HG02973 (cell line): ENCODE data around the gene CEP131.

Source experiments
- ATAC-seq: cut with Tn5 transposase; IDR thresholded peaks from one replicate; pipeline ENCODE4 v1.9.1; 2021; ENCODE audit warnings: moderate library complexity; ENCODE audit not compliant: unreplicated experiment

Gene CEP131

GRCh38 chr17:81203136-81203535, 19.6 kb downstream of the CEP131 start:
- ATAC-seq: no peak

- no peak for ATAC-seq
Measured at GRCh38 chr17:81202318-81202717, 20.4 kb downstream of the CEP131 start.

GRCh38 chr17:81200695-81201580, 21.8 kb downstream of the CEP131 start:
- no peak for ATAC-seq

- ATAC-seq: no peak
Measured at GRCh38 chr17:81200201-81200600, 22.6 kb downstream of the CEP131 start.

- ATAC-seq: no peak
Measured at GRCh38 chr17:81199482-81199830, 23.3 kb downstream of the CEP131 start.

GRCh38 chr17:81198826-81199481, 23.8 kb downstream of the CEP131 start:
- ATAC-seq: no peak

GRCh38 chr17:81197831-81198490, 24.8 kb downstream of the CEP131 start:
- no peak for ATAC-seq

- no peak for ATAC-seq
Measured at GRCh38 chr17:81197409-81197795, 25.4 kb downstream of the CEP131 start.

GRCh38 chr17:81196505-81197408, 26.0 kb downstream of the CEP131 start:
- ATAC-seq: no peak

- ATAC-seq: no peak
Measured at GRCh38 chr17:81195941-81196495, 26.7 kb downstream of the CEP131 start.

GRCh38 chr17:81194941-81195901, 27.5 kb downstream of the CEP131 start:
- no peak for ATAC-seq

GRCh38 chr17:81194225-81194760, 28.5 kb downstream of the CEP131 start:
- ATAC-seq: no peak

- no peak for ATAC-seq
Measured at GRCh38 chr17:81193470-81194224, 29.1 kb downstream of the CEP131 start.

- no peak for ATAC-seq
Measured at GRCh38 chr17:81193051-81193410, 29.7 kb downstream of the CEP131 start.

GRCh38 chr17:81192386-81193050, 30.2 kb downstream of the CEP131 start:
- no peak for ATAC-seq

GRCh38 chr17:81191646-81192045, 31.1 kb downstream of the CEP131 start:
- no peak for ATAC-seq

GRCh38 chr17:81191116-81191515, 31.6 kb downstream of the CEP131 start:
- no peak for ATAC-seq

GRCh38 chr17:81190591-81190990, 32.2 kb downstream of the CEP131 start:
- no peak for ATAC-seq
